ENCODE results near the gene GRIFIN. TPM values are rescaled to one million over a fixed set of nuclear protein-coding genes. Genes with fewer than 3 reads are reported as not detected.

Gene GRIFIN
- total RNA-seq, 4 donors from 2014 or later, result not detected

DNA sequence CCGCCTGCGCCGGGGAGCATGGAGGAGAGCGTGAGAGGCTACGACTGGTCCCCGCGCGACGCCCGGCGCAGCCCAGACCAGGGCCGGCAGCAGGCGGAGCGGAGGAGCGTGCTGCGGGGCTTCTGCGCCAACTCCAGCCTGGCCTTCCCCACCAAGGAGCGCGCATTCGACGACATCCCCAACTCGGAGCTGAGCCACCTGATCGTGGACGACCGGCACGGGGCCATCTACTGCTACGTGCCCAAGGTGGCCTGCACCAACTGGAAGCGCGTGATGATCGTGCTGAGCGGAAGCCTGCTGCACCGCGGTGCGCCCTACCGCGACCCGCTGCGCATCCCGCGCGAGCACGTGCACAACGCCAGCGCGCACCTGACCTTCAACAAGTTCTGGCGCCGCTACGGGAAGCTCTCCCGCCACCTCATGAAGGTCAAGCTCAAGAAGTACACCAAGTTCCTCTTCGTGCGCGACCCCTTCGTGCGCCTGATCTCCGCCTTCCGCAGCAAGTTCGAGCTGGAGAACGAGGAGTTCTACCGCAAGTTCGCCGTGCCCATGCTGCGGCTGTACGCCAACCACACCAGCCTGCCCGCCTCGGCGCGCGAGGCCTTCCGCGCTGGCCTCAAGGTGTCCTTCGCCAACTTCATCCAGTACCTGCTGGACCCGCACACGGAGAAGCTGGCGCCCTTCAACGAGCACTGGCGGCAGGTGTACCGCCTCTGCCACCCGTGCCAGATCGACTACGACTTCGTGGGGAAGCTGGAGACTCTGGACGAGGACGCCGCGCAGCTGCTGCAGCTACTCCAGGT lies 43.1 kb downstream of the GRIFIN start:
- TF ChIP-seq, protein P1, sequence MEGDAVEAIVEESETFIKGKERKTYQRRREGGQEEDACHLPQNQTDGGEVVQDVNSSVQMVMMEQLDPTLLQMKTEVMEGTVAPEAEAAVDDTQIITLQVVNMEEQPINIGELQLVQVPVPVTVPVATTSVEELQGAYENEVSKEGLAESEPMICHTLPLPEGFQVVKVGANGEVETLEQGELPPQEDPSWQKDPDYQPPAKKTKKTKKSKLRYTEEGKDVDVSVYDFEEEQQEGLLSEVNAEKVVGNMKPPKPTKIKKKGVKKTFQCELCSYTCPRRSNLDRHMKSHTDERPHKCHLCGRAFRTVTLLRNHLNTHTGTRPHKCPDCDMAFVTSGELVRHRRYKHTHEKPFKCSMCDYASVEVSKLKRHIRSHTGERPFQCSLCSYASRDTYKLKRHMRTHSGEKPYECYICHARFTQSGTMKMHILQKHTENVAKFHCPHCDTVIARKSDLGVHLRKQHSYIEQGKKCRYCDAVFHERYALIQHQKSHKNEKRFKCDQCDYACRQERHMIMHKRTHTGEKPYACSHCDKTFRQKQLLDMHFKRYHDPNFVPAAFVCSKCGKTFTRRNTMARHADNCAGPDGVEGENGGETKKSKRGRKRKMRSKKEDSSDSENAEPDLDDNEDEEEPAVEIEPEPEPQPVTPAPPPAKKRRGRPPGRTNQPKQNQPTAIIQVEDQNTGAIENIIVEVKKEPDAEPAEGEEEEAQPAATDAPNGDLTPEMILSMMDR (IDR thresholded peaks at IDR 0.05; ENCODE audit: low read depth), result no peak

DNA sequence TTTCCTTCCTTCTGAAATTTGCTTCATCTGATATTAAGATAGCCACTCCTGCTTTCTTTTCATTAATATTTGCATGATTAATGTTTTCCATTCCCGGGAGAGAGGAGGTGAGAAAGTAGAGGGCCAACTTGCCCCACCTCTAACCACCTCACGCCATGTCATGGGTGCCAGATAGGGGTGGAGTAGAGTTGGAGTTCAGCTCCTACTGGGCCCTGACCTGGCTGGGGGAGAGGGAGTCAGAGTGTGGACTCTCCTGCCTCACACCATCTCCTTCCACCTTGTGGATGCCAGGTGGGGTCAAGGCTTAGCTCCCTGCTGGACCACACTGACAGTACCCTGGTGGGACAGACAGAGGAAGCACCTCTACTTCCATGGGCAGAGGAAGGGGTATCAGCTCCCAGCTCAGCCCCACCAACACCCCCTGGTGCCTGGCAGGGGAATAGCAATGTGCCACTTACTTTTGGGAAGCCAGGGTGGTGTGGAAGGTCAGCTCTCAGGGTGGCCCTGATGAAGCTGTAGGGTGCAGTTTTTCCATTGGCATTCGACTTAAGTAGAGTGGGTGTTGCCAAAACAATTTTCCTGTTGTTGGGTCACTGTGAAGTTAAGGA lies 44.8 kb downstream of the GRIFIN start:
- TF ChIP-seq, protein P1 (IDR thresholded peaks at IDR 0.05; ENCODE audit: low read depth), result no peak

DNA sequence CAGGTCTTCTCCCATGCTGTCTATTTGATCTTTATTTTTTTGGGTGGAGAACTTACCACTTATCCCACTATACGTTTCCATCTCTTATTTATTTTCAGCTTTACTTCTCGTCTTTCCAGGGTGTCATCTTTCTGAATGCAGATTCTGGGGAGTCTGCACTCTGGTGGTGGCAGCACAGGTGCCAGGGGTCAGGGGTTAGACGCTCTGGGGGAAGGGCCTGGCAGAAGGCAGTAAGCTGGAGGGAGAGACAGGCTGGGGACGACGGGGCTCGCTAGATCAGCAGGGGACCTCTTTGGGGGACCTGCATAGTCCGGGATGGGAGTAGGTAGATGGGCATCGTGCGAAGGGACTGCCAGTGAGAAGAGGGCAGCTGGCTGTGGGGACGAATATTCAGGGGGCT lies 50.4 kb downstream of the GRIFIN start:
- TF ChIP-seq, protein P1 (IDR thresholded peaks at IDR 0.05; ENCODE audit: low read depth), result no peak

Other genes starting within 250 kb of the GRIFIN start
- 10 to 100 TPM; 21.0 to 49.7 (median 29.8) TPM for gene MAD1L1, start 243.5 kb downstream of the GRIFIN start, total RNA-seq
- 10 to 100 TPM; 12.2 to 15.5 (median 14.1) TPM for gene MRM2, start 234.2 kb downstream of the GRIFIN start, total RNA-seq
- 10 to 100 TPM; 11.3 to 25.8 (median 24.8) TPM for gene NUDT1, start 234.2 kb downstream of the GRIFIN start, total RNA-seq
- 10 to 100 TPM; 16.0 to 63.3 (median 31.6) TPM for gene SNX8, start 162.0 kb downstream of the GRIFIN start, total RNA-seq
- 100 to 1,000 TPM in 2 of 4 donors, 10 to 100 TPM in 2; 76.8 to 151 (median 102) TPM for gene EIF3B, start 121.6 kb downstream of the GRIFIN start, total RNA-seq
- gene CHST12, start 72.8 kb downstream of the GRIFIN start, total RNA-seq, result 10 to 100 TPM in 3 of 4 donors, 1 to 10 TPM in 1; 5.2 to 26.0 (median 13.8) TPM
- gene LFNG, start 43.4 kb upstream of the GRIFIN start, total RNA-seq, result 10 to 100 TPM in 3 of 4 donors, 1 to 10 TPM in 1; 6.8 to 21.1 (median 14.5) TPM
- gene BRAT1, start 79.1 kb upstream of the GRIFIN start, total RNA-seq, result 10 to 100 TPM; 11.7 to 42.2 (median 19.8) TPM
- 10 to 100 TPM in 3 of 4 donors, 1 to 10 TPM in 1; 9.0 to 20.7 (median 12.6) TPM for gene IQCE, start 82.6 kb upstream of the GRIFIN start, total RNA-seq
- gene TTYH3, start 155.6 kb upstream of the GRIFIN start, total RNA-seq, result 10 to 100 TPM; 16.0 to 45.4 (median 21.5) TPM
- under 1 TPM in 3 of 4 donors, not detected in 1; 0.19 to 0.68 (median 0.22) TPM for gene AMZ1, start 211.8 kb upstream of the GRIFIN start, total RNA-seq